Uterus (tissue), 4 donors: ENCODE results near the gene DALRD3. TPM values are rescaled to one million over a fixed set of nuclear protein-coding genes. Genes with fewer than 3 reads are reported as not detected.

ENCODE experiments used
- DNase-seq, 2 donors: peaks; one replicate each; pipeline ENCODE4 v3.0.0-alpha.2; 2019 to 2020
- H3K27ac ChIP-seq, 2 donors: fragments of 200-600 bp; sonication (generic); 1 replicate in 1 of 2; 2 replicates in 1 of 2; pipeline ENCODE4 v1.5.1; 2016 to 2018
- H3K27me3 ChIP-seq, 2 donors: fragments of 200-600 bp; sonication (generic); one replicate each; pipeline ENCODE4 v1.5.1; 2018 to 2019; ENCODE audit warnings: control low read depth in 1 of 2
- H3K36me3 ChIP-seq, 2 donors: fragments of 200-600 bp; sonication (generic); one replicate each; pipeline ENCODE4 v1.5.1; 2019; ENCODE audit warnings: control low read depth in 1 of 2
- H3K4me1 ChIP-seq, 2 donors: fragments of 200-600 bp; sonication (generic); one replicate each; pipeline ENCODE4 v1.5.1; 2018 to 2019; ENCODE audit warnings: control low read depth in 1 of 2
- H3K4me3 ChIP-seq, 2 donors: fragments of 200-600 bp; sonication (generic); 1 replicate in 1 of 2; 2 replicates in 1 of 2; pipeline ENCODE4 v1.5.1; 2018 to 2019; ENCODE audit warnings: mild to moderate bottlenecking in 1 of 2
- H3K9me3 ChIP-seq, 2 donors: fragments of 200-600 bp; sonication (generic); one replicate each; pipeline ENCODE4 v1.5.1; 2019; ENCODE audit warnings: control low read depth in 1 of 2
- CTCF ChIP-seq, 4 experiments: fragments of 200-600 bp in 2 of 4; fragments of 450-650 bp in 2 of 4; sonication (generic) in 2 of 4; IDR thresholded peaks; one replicate each; pipeline ENCODE4 v1.5.1; 2016 to 2019; ENCODE audit warnings: antibody characterized with exemption in 4 of 4, mild to moderate bottlenecking in 2 of 4, moderate library complexity in 1 of 4
- POLR2A ChIP-seq, 2 donors: fragments of 450-650 bp; IDR thresholded peaks; one replicate each; pipeline ENCODE4 v1.6.1; 2016; ENCODE audit warnings: antibody characterized with exemption in 2 of 2, mild to moderate bottlenecking in 1 of 2, moderate library complexity in 1 of 2
- intact Hi-C: fragments of 100-400 bp; cut with DNase I; formaldehyde crosslinking; loops from one replicate; pipeline ENCODE4 v1.15.1; 2023; ENCODE audit warnings: low total_unique reads
- total RNA-seq, 4 donors: library from RNA; depleted of rRNA in 3 of 4; stranded (reverse); fragments of >200 nt in 3 of 4; gene quantifications; one replicate each; pipeline versions ENCODE4 v1.1.0 to v1.2.4, GENCODE V29; 2014 to 2023
- donor health status: DM: yes; HTN: yes; CAD: no.

DALRD3 gene
- total RNA-seq, 4 donors from 2014 or later, result 13.8 to 93.0 (median 27.7) TPM

GRCh38 chr3:48980295-48980694, 38.1 kb downstream of the DALRD3 start:
- Histone ChIP-seq H3K36me3 (no peaks in the 10 kb centered on the region), H3K4me1 (no peaks in the 10 kb centered on the region), H3K9me3 (no peaks in the 10 kb centered on the region), H3K4me3 (no peak overlapping the region), H3K27me3 (no peaks in the 10 kb centered on the region), H3K27ac (no peak overlapping the region)
- DNase-seq, result no peak
- intact Hi-C loops, result loop anchor here (10.0 kb wide), 1 partner anchor 465 kb away; no protein-coding TSS in a partner anchor
- TF ChIP-seq POLR2A (IDR thresholded peaks at IDR 0.05) (no peak), CTCF (IDR thresholded peaks at IDR 0.05) (no peak)

GRCh38 chr3:48979451-48979850, 38.9 kb downstream of the DALRD3 start:
- no peak overlapping the region for H3K4me3 ChIP-seq
- H3K36me3 ChIP-seq, result no peaks in the 10 kb centered on the region
- H3K27ac ChIP-seq, result no peak overlapping the region
- H3K9me3 ChIP-seq, result no peaks in the 10 kb centered on the region
- no peak for TF ChIP-seq CTCF (IDR thresholded peaks at IDR 0.05)
- no peak for TF ChIP-seq POLR2A (IDR thresholded peaks at IDR 0.05)
- intact Hi-C loops, result no loop called here
- no peak for DNase-seq
- no peaks in the 10 kb centered on the region for H3K27me3 ChIP-seq
- no peaks in the 10 kb centered on the region for H3K4me1 ChIP-seq

GRCh38 chr3:48974076-48974864, 44.1 kb downstream of the DALRD3 start:
- H3K4me1 ChIP-seq, result no peaks in the 10 kb centered on the region
- no peaks in the 10 kb centered on the region for H3K9me3 ChIP-seq
- no peak overlapping the region for H3K4me3 ChIP-seq
- intact Hi-C loops, result no loop called here
- no peaks in the 10 kb centered on the region for H3K27me3 ChIP-seq
- TF ChIP-seq CTCF (IDR thresholded peaks at IDR 0.05), result no peak
- no peak for TF ChIP-seq POLR2A (IDR thresholded peaks at IDR 0.05)
- DNase-seq, result no peak
- H3K36me3 ChIP-seq, result no peaks in the 10 kb centered on the region
- H3K27ac ChIP-seq, result no peak overlapping the region

GRCh38 chr3:48970586-48970985, 47.8 kb downstream of the DALRD3 start:
- Histone ChIP-seq H3K4me1 (no peaks in the 10 kb centered on the region), H3K4me3 (no peak overlapping the region), H3K36me3 (no peaks in the 10 kb centered on the region), H3K27ac (no peak overlapping the region), H3K9me3 (no peaks in the 10 kb centered on the region), H3K27me3 (no peaks in the 10 kb centered on the region)
- TF ChIP-seq POLR2A (IDR thresholded peaks at IDR 0.05) (no peak), CTCF (IDR thresholded peaks at IDR 0.05) (no peak)
- intact Hi-C loops, result no loop called here
- DNase-seq, result no peak

- Histone ChIP-seq H3K4me3 (no peak overlapping the region), H3K27me3 (no peaks in the 10 kb centered on the region), H3K9me3 (no peaks in the 10 kb centered on the region), H3K27ac (no peak overlapping the region), H3K36me3 (no peaks in the 10 kb centered on the region), H3K4me1 (no peaks in the 10 kb centered on the region)
- no peak for TF ChIP-seq POLR2A (IDR thresholded peaks at IDR 0.05)
- TF ChIP-seq CTCF (IDR thresholded peaks at IDR 0.05), result no peak
- intact Hi-C loops, result no loop called here
- no peak for DNase-seq
These were observed 51.5 kb downstream of the DALRD3 start for GRCh38 chr3:48966876-48967361.
